Fibroblast of the aortic adventitia (primary cell): ENCODE results near the gene CACNA1G. TPM values are rescaled to one million over a fixed set of nuclear protein-coding genes. Genes with fewer than 3 reads are reported as not detected.

ENCODE experiments used
- DNase-seq: peaks from one replicate; pipeline ENCODE4 v3.0.0-alpha.2; 2010; ENCODE audit warnings: low read depth
- H3K4me3 ChIP-seq: 2 replicates; pipeline ENCODE4 v1.5.1; 2011; ENCODE audit warnings: low read depth, mild to moderate bottlenecking, control low read depth, low read length, moderate library complexity
- total RNA-seq: library from RNA; depleted of rRNA; stranded (reverse); fragments of >200 nt; gene quantifications from 2 replicates; pipeline ENCODE4 v1.2.3, GENCODE V29; 2012; ENCODE audit warnings: low replicate concordance
- TF ChIP-seq, protein P1 (sequence below): IDR thresholded peaks from 2 replicates; pipeline ENCODE4 v1.5.1; 2011; ENCODE audit warnings: mild to moderate bottlenecking, low read length, control low read depth, inconsistent platforms; ENCODE audit not compliant: insufficient read depth

The CACNA1G gene
- total RNA-seq, 1 donor: 1.8 TPM

- DNase-seq: no peak
- H3K4me3 ChIP-seq: no peak overlapping the region
Observed at GRCh38 chr17:50558941-50559614, 1.4 kb upstream of the CACNA1G start.

GRCh38 chr17:50559674-50560184 is 786 bp upstream of the CACNA1G start:
- peak overlapping the region; percentile 53 for H3K4me3 ChIP-seq
- TF ChIP-seq, protein P1, sequence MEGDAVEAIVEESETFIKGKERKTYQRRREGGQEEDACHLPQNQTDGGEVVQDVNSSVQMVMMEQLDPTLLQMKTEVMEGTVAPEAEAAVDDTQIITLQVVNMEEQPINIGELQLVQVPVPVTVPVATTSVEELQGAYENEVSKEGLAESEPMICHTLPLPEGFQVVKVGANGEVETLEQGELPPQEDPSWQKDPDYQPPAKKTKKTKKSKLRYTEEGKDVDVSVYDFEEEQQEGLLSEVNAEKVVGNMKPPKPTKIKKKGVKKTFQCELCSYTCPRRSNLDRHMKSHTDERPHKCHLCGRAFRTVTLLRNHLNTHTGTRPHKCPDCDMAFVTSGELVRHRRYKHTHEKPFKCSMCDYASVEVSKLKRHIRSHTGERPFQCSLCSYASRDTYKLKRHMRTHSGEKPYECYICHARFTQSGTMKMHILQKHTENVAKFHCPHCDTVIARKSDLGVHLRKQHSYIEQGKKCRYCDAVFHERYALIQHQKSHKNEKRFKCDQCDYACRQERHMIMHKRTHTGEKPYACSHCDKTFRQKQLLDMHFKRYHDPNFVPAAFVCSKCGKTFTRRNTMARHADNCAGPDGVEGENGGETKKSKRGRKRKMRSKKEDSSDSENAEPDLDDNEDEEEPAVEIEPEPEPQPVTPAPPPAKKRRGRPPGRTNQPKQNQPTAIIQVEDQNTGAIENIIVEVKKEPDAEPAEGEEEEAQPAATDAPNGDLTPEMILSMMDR: no peak
- DNase-seq: peak; percentile 32

More at GRCh38 chr17:50558941-50559614, 1.4 kb upstream of the CACNA1G start:
- TF ChIP-seq, protein P1: no peak

DNA sequence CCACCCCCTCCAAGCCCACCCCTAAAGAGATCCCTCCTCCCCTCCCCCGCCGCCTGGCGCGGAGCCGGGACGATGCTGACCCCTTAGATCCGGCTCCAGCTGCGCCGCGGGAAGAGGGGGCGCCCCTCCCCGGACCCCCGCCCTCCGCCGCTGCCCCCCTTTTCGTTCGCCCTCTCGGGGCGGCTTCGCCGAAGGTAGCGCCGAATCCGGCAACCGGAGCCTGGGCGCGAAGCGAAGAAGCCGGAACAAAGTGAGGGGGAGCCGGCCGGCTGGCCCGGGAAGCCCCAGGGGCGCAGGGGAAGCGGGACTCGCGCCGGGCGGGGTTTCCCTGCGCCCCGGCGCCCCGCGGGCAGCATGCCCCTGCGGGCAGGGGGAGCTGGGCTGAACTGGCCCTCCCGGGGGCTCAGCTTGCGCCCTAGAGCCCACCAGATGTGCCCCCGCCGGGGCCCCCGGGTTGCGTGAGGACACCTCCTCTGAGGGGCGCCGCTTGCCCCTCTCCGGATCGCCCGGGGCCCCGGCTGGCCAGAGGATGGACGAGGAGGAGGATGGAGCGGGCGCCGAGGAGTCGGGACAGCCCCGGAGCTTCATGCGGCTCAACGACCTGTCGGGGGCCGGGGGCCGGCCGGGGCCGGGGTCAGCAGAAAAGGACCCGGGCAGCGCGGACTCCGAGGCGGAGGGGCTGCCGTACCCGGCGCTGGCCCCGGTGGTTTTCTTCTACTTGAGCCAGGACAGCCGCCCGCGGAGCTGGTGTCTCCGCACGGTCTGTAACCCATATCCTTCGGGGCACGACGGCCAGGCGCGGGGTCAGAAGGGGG is 623 bp downstream of the CACNA1G start:
- TF ChIP-seq, protein P1: no peak
- H3K4me3 ChIP-seq: peak overlapping the region; percentile 56
- no peak for DNase-seq

DNA sequence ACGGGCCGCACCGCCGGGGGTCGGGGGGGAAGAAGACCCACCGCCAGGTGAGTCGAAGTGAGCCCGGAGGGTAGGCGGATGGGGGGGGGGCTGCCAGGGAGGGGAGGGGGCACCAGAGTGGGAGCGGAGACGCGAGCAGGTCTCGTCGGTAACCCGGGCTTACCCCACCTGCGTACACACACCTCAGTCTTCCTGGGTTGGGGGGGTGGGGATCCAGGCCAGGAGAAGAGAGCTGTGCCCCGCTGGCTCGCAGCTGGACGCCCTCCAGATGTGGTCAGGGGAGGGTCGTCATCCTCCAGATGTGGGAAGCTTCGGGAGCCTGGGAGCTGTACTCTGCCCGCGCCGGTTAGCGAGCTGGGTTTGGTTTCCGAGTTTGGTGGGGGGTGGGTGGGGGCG is 1.2 kb downstream of the CACNA1G start:
- no peak overlapping the region for H3K4me3 ChIP-seq
- TF ChIP-seq, protein P1: no peak
- DNase-seq: no peak

DNA sequence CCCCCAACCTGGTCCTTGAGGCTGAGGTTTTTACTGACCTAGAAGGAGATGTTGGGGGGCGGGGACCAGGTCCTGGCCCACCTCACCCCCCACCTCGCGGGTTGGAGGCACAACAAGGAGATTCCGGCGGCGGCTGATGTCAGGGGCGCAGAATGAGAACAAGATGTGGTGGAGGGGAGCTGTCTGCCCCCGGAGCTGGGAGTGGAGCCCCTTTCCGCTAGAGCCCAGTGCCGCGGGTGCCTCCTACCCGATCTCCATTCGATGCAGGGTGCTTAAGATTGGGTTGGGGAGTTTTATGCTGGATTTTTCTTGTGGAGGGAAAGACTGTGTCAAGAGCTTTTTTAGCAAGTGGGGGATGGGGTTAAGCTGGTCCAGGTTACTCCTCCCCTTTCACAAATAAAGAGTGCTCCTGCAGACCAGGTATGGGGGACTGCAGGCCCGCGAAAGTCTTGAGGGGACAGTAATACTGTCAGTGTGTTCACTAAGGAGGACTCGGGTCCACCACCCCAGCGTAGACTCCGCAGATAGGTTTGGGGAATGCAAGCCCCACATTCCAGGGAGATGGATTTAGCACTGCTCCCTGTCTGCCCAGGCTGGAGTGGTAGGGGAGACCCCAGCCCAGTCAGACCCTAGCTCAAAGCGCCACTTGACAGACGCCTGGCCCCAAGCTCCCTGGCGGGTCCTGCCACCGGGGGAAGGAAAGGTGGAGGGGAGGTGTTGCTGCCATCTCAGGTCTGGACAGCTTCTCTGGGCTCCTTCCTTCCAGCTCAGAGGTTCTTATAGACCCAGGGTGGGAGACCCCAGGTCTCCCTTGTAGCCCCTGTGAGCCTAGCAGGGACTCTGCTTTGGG is 2.0 kb downstream of the CACNA1G start:
- TF ChIP-seq, protein P1: no peak
- no peak for DNase-seq
- no peak overlapping the region for H3K4me3 ChIP-seq

DNA sequence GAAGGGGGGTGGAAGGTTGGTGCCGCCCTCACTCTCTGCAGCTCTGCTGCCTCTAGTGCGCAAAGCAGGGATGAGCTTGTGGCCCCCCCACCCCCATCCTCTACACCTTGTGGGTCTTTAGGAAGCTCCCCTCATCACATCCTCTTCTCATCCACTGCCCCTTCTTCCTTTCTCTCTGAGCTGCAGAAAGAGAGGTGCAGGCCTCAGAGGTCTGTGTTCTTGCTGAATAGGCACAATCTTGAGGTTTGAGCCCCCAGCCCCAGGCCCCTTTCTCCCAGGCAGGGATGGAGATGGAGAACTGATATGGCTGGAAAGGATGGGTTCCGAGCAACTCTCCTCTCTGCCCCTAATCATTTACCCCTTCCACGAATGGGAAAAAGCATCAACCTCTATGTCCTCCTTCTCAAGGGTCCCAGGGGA is 2.6 kb downstream of the CACNA1G start:
- TF ChIP-seq, protein P1: peak; percentile 26
- H3K4me3 ChIP-seq: no peak overlapping the region
- DNase-seq: no peak
